Left ventricle myocardium inferior (tissue), 1 donor: Measurements from ENCODE around the gene ERI3. TPM values are rescaled to one million over a fixed set of nuclear protein-coding genes. Genes with fewer than 3 reads are reported as not detected.

Experiments
- DNase-seq: peaks from one replicate; pipeline ENCODE4 v3.0.0-alpha.2; 2020
- H3K27ac ChIP-seq: fragments of 200-600 bp; replicated peaks from 2 replicates; pipeline ENCODE4 v1.8.0; 2021
- H3K27me3 ChIP-seq: fragments of 200-600 bp; 2 replicates; pipeline ENCODE4 v1.8.0; 2021; ENCODE audit warnings: low read depth
- H3K36me3 ChIP-seq: fragments of 200-600 bp; 2 replicates; pipeline ENCODE4 v1.8.0; 2021
- H3K4me1 ChIP-seq: fragments of 200-600 bp; 2 replicates; pipeline ENCODE4 v1.8.0; 2021
- H3K4me3 ChIP-seq: fragments of 200-600 bp; 2 replicates; pipeline ENCODE4 v1.8.0; 2021; ENCODE audit warnings: mild to moderate bottlenecking, moderate library complexity
- H3K9me3 ChIP-seq: fragments of 200-600 bp; replicated peaks from 2 replicates; pipeline ENCODE4 v1.8.0; 2021
- intact Hi-C: fragments of 100-400 bp; cut with micrococcal nuclease; formaldehyde crosslinking; loops from one replicate; pipeline ENCODE4 v1.11.0; 2022
- total RNA-seq: library from RNA; stranded (reverse); fragmentation: NEBNext Ultra II Directional; extraction: Animal tissue kit (Norgen Biotek cat#: 25700); gene quantifications from one replicate; pipeline ENCODE4 v1.2.1, GENCODE V29; 2021
- TF ChIP-seq, protein P1 (sequence below): fragments of 200-600 bp; IDR thresholded peaks from 2 replicates; pipeline ENCODE4 v1.8.0; 2021; ENCODE audit warnings: antibody characterized with exemption, mild to moderate bottlenecking, borderline replicate concordance
- donor health status: DM: no; HTN: yes; CAD: no; lungs with severe emphysema.

The ERI3 gene
- total RNA-seq, 1 donor from 2014 or later, result 50.4 TPM

DNA sequence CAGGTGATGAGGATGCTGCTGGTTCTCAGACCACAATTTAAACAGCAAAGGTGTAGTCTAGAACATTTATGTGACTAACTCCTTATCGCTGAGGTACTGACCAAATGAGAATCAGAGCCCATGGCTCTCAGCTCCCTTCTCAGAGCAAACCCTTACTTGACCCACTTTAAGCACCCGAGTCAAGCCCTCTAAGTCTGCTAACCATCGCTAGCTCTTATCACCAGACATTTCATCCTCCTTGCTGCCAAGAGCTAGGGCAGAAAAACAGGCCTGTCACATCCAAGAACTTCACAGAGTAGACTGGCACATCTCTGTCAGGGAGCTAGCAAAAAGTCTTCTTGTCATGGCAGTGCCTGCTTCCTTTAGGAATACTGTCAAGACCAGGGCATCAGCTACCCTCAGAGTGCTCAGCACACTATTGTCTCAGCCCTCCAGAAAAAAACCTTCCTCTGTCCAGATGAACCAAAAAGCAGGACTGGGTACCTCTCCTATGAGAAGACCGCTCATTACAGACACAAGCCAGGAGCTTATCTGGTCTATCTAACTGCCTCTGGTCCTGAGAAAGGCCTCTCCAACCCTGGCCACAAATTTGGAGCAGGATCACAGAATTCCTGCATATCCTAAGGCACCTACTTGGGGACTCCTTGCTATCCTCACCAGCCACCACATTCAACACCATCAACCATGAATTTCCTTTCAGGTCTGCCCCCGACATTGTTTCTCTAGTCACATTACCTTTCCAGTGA is 26.2 kb downstream of the ERI3 start:
- peaks cover 14% of the 10 kb centered on the region for H3K36me3 ChIP-seq
- H3K4me1 ChIP-seq, result peaks cover 35% of the 10 kb centered on the region
- no peak overlapping the region for H3K27ac ChIP-seq
- intact Hi-C loops, result no loop called here
- no peaks in the 10 kb centered on the region for H3K27me3 ChIP-seq
- no peaks in the 10 kb centered on the region for H3K9me3 ChIP-seq
- H3K4me3 ChIP-seq, result no peak overlapping the region
- no peak for DNase-seq
- TF ChIP-seq, protein P1, sequence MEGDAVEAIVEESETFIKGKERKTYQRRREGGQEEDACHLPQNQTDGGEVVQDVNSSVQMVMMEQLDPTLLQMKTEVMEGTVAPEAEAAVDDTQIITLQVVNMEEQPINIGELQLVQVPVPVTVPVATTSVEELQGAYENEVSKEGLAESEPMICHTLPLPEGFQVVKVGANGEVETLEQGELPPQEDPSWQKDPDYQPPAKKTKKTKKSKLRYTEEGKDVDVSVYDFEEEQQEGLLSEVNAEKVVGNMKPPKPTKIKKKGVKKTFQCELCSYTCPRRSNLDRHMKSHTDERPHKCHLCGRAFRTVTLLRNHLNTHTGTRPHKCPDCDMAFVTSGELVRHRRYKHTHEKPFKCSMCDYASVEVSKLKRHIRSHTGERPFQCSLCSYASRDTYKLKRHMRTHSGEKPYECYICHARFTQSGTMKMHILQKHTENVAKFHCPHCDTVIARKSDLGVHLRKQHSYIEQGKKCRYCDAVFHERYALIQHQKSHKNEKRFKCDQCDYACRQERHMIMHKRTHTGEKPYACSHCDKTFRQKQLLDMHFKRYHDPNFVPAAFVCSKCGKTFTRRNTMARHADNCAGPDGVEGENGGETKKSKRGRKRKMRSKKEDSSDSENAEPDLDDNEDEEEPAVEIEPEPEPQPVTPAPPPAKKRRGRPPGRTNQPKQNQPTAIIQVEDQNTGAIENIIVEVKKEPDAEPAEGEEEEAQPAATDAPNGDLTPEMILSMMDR, result no peak

DNA sequence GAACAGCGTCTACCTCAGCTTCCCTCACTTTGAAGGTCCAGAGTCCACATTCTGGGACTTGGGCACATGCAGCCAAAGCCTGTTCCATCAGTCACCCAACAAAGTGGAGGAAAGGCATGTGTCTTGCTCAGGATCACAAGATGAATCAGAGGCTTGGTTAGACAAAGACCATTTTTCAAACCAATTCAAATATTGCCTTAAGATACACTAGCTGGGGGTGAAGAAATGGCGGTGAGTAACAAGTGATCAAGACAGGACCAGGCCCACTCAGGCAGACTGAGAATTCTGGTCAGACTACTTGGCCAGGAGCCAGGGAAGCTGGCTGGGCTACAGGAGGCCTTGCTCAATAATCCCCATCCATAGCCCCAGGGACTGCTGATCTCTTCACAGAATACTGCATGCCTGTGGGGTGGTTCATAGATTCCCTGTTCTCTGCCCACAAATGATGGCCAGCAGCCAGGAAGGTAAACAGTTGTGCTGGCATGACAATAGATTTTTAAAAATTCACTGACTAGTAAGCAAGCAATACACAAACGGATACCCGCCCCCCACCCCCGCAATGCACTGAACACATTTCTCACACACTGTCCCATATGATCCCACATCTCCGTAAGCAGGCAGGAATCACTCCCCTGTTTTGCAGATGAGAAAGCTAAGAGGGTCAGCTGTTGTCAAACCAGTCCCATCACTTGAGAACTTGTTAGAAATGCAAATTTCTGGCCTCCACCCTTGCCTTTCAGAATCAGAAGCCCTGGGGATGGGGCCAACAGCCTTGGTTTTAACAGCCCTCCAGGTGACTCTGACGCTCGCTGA is 27.2 kb downstream of the ERI3 start:
- Histone ChIP-seq H3K27me3 (no peaks in the 10 kb centered on the region), H3K4me1 (peaks cover 45% of the 10 kb centered on the region), H3K9me3 (no peaks in the 10 kb centered on the region), H3K27ac (no peak overlapping the region), H3K36me3 (peaks cover 6% of the 10 kb centered on the region), H3K4me3 (no peak overlapping the region)
- intact Hi-C loops, result no loop called here
- peak; percentile 76 for DNase-seq
- TF ChIP-seq, protein P1, result no peak

DNA sequence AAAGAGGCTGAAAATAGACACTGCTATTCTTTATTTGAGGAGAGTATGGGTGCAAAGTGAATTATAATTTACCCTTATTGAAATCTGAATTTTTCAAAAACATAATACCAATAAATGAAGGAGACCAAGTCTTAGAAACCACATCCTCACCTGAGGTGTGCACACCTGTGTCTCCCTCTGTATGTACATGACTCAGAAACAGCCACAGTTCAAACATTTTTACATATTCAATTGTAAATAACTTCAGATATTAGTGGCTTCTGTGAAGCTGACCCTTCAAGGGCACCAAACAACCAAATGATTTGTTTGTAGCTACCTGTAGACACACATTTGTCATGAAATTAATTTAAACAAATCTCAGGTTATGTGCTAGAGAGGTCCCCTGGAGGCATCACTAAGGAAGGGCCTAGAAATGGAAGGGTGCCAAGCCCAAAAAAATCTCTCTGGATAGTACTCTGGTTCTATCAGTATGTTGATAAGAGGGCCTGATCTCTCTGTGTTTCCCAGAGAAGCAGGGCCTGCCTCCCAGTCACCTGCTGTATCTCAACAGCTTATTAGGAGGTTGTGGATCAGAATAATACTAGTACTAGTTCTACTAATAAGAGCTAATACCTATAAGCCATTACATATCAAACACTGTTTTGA is 28.1 kb downstream of the ERI3 start:
- Histone ChIP-seq H3K9me3 (no peaks in the 10 kb centered on the region), H3K4me1 (peaks cover 47% of the 10 kb centered on the region), H3K27ac (no peak overlapping the region), H3K4me3 (no peak overlapping the region), H3K27me3 (no peaks in the 10 kb centered on the region), H3K36me3 (no peaks in the 10 kb centered on the region)
- DNase-seq, result no peak
- TF ChIP-seq, protein P1, result no peak
- intact Hi-C loops, result no loop called here

DNA sequence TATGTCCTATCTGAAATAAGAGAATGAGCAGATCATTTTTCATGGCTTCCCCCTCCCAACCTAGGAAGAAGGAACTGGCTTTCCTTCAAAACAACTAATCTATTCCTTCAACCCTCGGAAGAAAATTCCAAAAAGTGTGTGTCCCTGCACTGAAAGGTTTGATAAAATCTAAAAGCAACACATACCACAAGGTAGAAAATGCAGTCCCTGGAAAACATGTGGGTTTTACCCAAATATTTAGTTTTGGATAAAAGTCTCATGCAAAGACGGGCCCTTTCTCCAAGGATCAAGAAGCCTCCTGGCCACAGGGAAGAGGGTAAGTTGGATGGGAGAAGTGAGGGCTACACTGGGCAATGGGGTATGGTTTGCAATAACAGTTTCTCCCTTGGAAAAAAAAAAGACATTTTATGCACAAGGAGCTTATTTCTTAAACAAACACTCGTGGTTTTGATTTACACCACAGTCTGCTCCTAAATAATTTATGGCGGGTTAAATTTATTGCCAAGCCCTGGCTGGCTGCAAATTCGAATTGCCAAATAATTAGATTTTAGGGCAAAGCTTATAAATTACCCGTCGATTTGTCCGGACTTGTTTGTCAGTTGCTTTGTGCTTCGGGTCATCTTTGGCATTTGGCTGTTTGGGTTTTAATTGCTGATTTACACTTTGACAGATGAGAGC is 28.9 kb downstream of the ERI3 start:
- peaks cover 47% of the 10 kb centered on the region for H3K4me1 ChIP-seq

More for the DNA sequence above, 28.9 kb downstream of the ERI3 start:
- intact Hi-C loops, result no loop called here
- H3K27me3 ChIP-seq, result no peaks in the 10 kb centered on the region
- TF ChIP-seq, protein P1, result no peak
- no peak overlapping the region for H3K4me3 ChIP-seq
- H3K27ac ChIP-seq, result no peak overlapping the region
- DNase-seq, result no peak
- no peaks in the 10 kb centered on the region for H3K36me3 ChIP-seq
- no peaks in the 10 kb centered on the region for H3K9me3 ChIP-seq
